Pancreas (tissue), 10 donors: ENCODE data around the gene NGB. TPM values are rescaled to one million over a fixed set of nuclear protein-coding genes. Genes with fewer than 3 reads are reported as not detected.

Experiments
- ATAC-seq, 4 donors: fragments of 200-7000 bp; cut with Tn5 transposase; one replicate each; pipeline versions ENCODE4 v1.8.0 to v1.9.1; 2020; ENCODE audit warnings: mild to moderate bottlenecking in 4 of 4, moderate library complexity in 4 of 4
- DNase-seq, 6 donors: peaks; one replicate each; pipeline ENCODE4 v3.0.0-alpha.2; 2020
- FAIRE-seq: peaks from 2 replicates; lab custom pipeline; 2012; peaks lifted over from hg19 to GRCh38; lab: Jason Lieb, UNC
- H3K27ac ChIP-seq, 4 donors: fragments of 200-600 bp; sonication (generic); 1 replicate in 3 of 4; 2 replicates in 1 of 4; pipeline versions ENCODE4 v1.5.0 to v1.8.0; 2020
- H3K27me3 ChIP-seq, 4 donors: fragments of 200-600 bp; one replicate each; pipeline ENCODE4 v1.8.0; 2021
- H3K36me3 ChIP-seq, 3 donors: fragments of 200-600 bp; sonication (generic) in 1 of 3; one replicate each; pipeline versions ENCODE4 v1.5.0 to v1.8.0; 2020 to 2021
- H3K4me1 ChIP-seq, 3 donors: fragments of 200-600 bp; one replicate each; pipeline ENCODE4 v1.8.0; 2021
- H3K4me3 ChIP-seq, 4 donors: fragments of 200-600 bp; sonication (generic) in 2 of 4; one replicate each; pipeline versions ENCODE4 v1.5.0 to v1.8.0; 2020 to 2021
- H3K9me3 ChIP-seq, 4 donors: fragments of 200-600 bp; one replicate each; pipeline ENCODE4 v1.8.0; 2021
- WGBS, 2 donors: extraction: QIAGEN DNeasy Blood & Tissue Kit; methylation state at CpG; one replicate each; pipeline ENCODE4 v1.1.7; 2013; 5-methylcytosine and 5-hydroxymethylcytosine counted together
- intact Hi-C, 3 donors: fragments of 100-400 bp; cut with DNase I; formaldehyde crosslinking; loops; one replicate each; pipeline versions ENCODE4 v1.11.1 to v1.14.2; 2022
- polyA plus RNA-seq, 2 donors: library from polyadenylated mRNA; stranded (reverse); fragments of 200-250 nt; gene quantifications; one replicate each; pipeline ENCODE4 v1.2.3, GENCODE V29; 2013
- total RNA-seq, 6 donors: library from RNA; stranded (reverse); fragmentation: NEBNext Ultra II Directional in 4 of 6; extraction: Animal tissue kit (Norgen Biotek cat#: 25700) in 4 of 6; gene quantifications; one replicate each; pipeline versions ENCODE4 v1.2.1 to v1.2.4, GENCODE V29; 2021 to 2023
- TF ChIP-seq, protein P1 (sequence below), 4 donors: fragments of 200-600 bp; sonication (generic) in 3 of 4; IDR thresholded peaks; one replicate each; pipeline versions ENCODE4 v1.5.0 to v1.8.0; 2021; ENCODE audit warnings: antibody characterized with exemption in 4 of 4
- donor health status: healthy with polysubstance abuse.
- donor health status: DM: no; HTN: no; CAD: no; lungs with moderate emphysema.
- donor health status: DM: no; HTN: no; CAD: no.
- donor health status: control.
- donor health status: control.
- donor health status: Bipolar disorder and iron deficiency.
- donor health status: DM: yes; HTN: yes; CAD: no.
- donor health status: DM: no; HTN: no; CAD: no.
- donor health status: DM: no; HTN: no; CAD: no.
- donor health status: DM: yes; HTN: yes; CAD: no.

The NGB gene
- total and polyA plus RNA-seq, 8 donors, result 0.13 to 3.4 (median 0.37) TPM; not detected in 3

DNA sequence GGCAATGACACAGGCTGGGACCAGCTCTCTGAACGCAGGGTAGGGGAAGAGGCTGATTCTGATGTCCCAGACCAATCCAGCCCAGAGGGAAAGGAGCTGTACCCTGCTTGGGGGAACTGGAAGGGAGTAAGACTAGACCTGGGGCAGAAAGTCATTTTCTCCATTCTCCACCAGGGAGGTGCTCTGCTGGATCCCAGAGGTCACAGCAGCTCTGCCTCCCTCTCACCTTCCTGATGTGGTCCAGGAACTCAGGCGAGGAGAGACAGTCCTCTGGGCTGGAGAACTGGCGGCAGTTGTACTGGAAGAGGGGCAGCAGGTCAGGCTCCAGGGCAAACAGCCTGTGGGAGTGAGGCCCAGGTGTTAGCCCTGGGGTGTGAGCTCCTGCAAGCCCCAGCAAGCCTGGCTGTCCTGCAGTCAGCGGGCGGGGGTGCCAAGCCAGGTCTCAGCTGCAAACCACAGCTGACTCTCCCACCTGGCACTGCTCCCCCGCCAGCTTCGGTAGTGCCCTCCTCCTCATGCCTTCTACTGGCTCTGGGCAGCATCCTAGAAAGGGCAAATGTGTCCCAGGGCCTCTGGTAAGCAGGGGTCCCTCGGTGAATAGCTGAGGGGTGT lies 1.9 kb downstream of the NGB start:
- H3K9me3 ChIP-seq, result no peaks in the 10 kb centered on the region
- no peak overlapping the region for H3K4me3 ChIP-seq
- peaks cover 0 to 3% (median 0%) of the 10 kb centered on the region in 4 donors for H3K27me3 ChIP-seq
- H3K4me1 ChIP-seq, result peaks cover 0 to 8% (median 0%) of the 10 kb centered on the region in 3 donors
- FAIRE-seq (no peak), DNase-seq (peak in 4 of 6 donors; percentile 22 to 69 (median 57)), ATAC-seq (peak; percentile 43 to 78 (median 56))
- no peak overlapping the region for H3K27ac ChIP-seq
- H3K36me3 ChIP-seq, result no peaks in the 10 kb centered on the region
- TF ChIP-seq, protein P1, sequence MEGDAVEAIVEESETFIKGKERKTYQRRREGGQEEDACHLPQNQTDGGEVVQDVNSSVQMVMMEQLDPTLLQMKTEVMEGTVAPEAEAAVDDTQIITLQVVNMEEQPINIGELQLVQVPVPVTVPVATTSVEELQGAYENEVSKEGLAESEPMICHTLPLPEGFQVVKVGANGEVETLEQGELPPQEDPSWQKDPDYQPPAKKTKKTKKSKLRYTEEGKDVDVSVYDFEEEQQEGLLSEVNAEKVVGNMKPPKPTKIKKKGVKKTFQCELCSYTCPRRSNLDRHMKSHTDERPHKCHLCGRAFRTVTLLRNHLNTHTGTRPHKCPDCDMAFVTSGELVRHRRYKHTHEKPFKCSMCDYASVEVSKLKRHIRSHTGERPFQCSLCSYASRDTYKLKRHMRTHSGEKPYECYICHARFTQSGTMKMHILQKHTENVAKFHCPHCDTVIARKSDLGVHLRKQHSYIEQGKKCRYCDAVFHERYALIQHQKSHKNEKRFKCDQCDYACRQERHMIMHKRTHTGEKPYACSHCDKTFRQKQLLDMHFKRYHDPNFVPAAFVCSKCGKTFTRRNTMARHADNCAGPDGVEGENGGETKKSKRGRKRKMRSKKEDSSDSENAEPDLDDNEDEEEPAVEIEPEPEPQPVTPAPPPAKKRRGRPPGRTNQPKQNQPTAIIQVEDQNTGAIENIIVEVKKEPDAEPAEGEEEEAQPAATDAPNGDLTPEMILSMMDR (IDR thresholded peaks at IDR 0.05), result no peak
- 15 to 21% methylated on average over 8 of the region's 8 CpGs for WGBS, 2 donors
- intact Hi-C loops, result no loop called here

DNA sequence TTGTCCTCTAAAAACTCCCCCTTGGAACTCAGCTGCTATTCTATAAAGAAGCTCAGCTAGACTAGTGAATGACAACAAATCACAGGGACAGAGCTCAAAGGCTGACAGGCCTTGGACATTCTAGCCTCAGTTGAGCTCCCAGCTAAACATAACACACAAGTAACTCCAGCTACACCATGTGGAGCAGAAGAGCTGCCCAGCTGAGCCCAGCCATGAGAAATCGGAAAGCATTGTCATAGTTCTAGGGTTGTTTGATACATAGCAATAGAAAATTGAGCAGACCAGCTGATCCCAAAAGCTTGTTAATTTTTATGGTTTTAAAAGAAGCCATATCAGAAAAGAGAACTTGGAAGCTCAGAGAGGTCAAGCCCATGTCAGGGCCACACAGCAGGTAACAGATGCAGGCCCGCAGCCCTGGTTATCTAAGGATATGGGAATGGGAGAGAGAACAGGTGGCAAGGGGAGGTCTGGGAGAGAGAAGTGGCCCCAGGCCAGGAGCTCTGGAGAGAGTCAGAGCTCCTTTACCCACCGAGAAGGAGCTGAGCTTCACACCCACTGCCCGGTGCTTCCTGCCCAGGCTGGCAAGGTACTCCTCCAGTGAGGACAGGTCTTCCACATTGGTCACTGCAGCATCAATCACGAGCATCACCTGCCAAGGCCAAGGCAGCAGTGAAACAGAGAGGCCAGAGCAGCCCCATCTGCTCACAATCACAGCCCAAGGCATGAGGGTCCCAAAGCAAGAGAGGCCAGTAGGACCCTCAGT lies 2.9 kb downstream of the NGB start:
- FAIRE-seq, result no peak
- intact Hi-C loops, result no loop called here
- H3K27ac ChIP-seq, result no peak overlapping the region
- peaks cover 0 to 8% (median 0%) of the 10 kb centered on the region in 3 donors for H3K4me1 ChIP-seq
- TF ChIP-seq, protein P1 (IDR thresholded peaks at IDR 0.05), result no peak
- no peak for ATAC-seq
- no peak overlapping the region for H3K4me3 ChIP-seq
- peak in 1 of 6 donors; percentile 11 for DNase-seq
- 62 to 69% methylated on average over 5 of the region's 5 CpGs for WGBS, 2 donors
- H3K9me3 ChIP-seq, result no peaks in the 10 kb centered on the region
- no peaks in the 10 kb centered on the region for H3K36me3 ChIP-seq
- peaks cover 0 to 3% (median 0%) of the 10 kb centered on the region in 4 donors for H3K27me3 ChIP-seq

DNA sequence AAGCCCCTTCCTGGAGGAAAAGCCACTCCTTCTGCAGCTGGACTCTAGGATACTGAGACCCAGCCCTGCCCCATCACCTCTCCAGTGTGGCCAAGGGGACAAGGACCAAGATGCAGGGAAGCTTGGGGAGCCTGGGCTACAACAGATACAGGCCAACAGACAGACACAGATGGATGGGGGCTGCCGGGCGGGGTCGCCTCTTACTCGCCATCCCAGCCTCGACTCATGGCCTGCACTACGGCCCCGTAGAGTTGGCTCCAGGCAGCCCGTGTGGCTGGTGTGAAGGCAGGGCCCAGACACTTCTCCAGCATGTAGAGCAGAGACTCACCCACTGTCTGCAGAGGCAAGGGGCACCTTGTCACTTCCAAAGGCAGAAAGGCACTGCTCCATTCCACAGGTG lies 4.7 kb downstream of the NGB start:
- WGBS, 2 donors, result 87 to 89% methylated on average over 8 of the region's 8 CpGs
- no peak for FAIRE-seq
- DNase-seq, result peak in 1 of 6 donors; percentile 53
- H3K4me1 ChIP-seq, result peaks cover 0 to 8% (median 0%) of the 10 kb centered on the region in 3 donors
- no peak overlapping the region for H3K4me3 ChIP-seq
- TF ChIP-seq, protein P1 (IDR thresholded peaks at IDR 0.05), result no peak
- H3K9me3 ChIP-seq, result no peaks in the 10 kb centered on the region
- intact Hi-C loops, result no loop called here
- H3K27me3 ChIP-seq, result no peaks in the 10 kb centered on the region
- no peaks in the 10 kb centered on the region for H3K36me3 ChIP-seq
- H3K27ac ChIP-seq, result no peak overlapping the region
- ATAC-seq, result no peak

DNA sequence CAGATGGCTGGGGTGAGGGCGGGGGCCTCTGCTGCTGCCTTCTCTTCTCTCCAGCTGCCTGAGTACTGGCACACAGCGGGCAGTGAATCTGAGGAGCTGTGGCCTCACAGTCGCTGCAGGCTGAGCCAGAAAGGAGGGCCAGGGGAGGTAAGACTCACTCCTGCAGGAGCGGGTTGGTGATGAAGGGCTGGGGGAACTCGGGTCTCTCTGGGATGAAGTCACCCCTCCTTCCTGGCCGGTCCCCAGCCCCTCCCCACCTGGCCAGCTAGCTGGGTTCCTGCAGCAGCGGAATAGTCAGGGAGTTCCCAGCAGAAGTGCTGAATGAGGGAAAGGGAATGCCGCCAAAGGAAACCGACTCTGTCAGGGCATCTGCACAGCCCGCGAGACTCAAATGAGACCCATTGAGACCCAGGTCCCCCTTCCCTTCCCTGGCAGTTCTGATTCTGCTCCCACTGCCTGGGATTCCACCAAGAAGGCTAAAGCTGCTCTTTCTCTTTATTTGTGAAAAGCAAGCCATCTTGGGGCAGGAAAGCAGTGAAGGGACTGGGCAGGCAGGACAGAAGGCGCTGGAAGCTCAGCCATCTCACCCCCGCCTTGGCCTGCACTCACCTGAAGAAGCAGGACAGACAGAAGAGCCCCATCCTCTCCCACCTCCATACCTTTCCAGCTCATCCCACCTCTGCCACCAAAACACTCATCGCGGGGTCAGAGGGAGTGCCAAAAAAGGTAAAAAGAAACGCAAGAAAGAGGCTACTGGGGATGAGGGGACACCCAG lies 5.3 kb downstream of the NGB start:
- H3K27me3 ChIP-seq, result no peaks in the 10 kb centered on the region
- no peaks in the 10 kb centered on the region for H3K36me3 ChIP-seq
- TF ChIP-seq, protein P1 (IDR thresholded peaks at IDR 0.05), result no peak
- peaks cover 0 to 2% (median 0%) of the 10 kb centered on the region in 3 donors for H3K4me1 ChIP-seq
- H3K27ac ChIP-seq, result no peak overlapping the region
- FAIRE-seq (no peak), DNase-seq (peak in 1 of 6 donors; percentile 31), ATAC-seq (no peak)
- no peaks in the 10 kb centered on the region for H3K9me3 ChIP-seq
- no peak overlapping the region for H3K4me3 ChIP-seq
- intact Hi-C loops, result no loop called here
- WGBS, 2 donors, result 82 to 86% methylated on average over 15 to 16 of the region's 16 CpGs
